ENCODE data around the gene CHTOP.
"Not testable (repeated sequence)": the region's sequence is repeated elsewhere in the genome, so short reads cannot be mapped to it uniquely, and the experiment has no call there.

CHTOP gene

GRCh38 chr1:153663211-153663610 is 29.3 kb downstream of the CHTOP start:
- no peak for DNase-seq

- DNase-seq, result no peak
These were observed 33.6 kb downstream of the CHTOP start for GRCh38 chr1:153667439-153667838.

- DNase-seq, result not testable (repeated sequence)
These were observed 34.8 kb downstream of the CHTOP start for GRCh38 chr1:153668672-153669071.

GRCh38 chr1:153669606-153670005 is 35.7 kb downstream of the CHTOP start:
- DNase-seq, result no peak

GRCh38 chr1:153670257-153670858 is 36.5 kb downstream of the CHTOP start:
- DNase-seq, result peak in 1 of 5 donors; percentile 11

- peak; percentile 93 to 99 (median 96) for DNase-seq
These were observed 37.2 kb downstream of the CHTOP start, which contains the start of gene ILF2 for GRCh38 chr1:153670859-153671627. Gene ILF2 (minus strand): TSS chr1:153670993. CDS start chr1:153670922, 71 bp downstream.

GRCh38 chr1:153671628-153672353 is 37.9 kb downstream of the CHTOP start:
- DNase-seq, result peak in 3 of 5 donors; percentile 23 to 61 (median 46)

GRCh38 chr1:153673511-153673910 is 39.6 kb downstream of the CHTOP start:
- DNase-seq, result no peak

- peak in 2 of 5 donors; percentile 29 to 47 for DNase-seq
These were observed 44.1 kb downstream of the CHTOP start for GRCh38 chr1:153677718-153678518.

GRCh38 chr1:153678519-153679336 is 44.9 kb downstream of the CHTOP start, which contains the start of gene NPR1:
Gene NPR1 (plus strand): TSS chr1:153678688. CDS start chr1:153679109, 421 bp downstream.
- peak in 1 of 5 donors; percentile 23 for DNase-seq

GRCh38 chr1:153679337-153680119 is 45.7 kb downstream of the CHTOP start:
- DNase-seq, result peak in 2 of 5 donors; percentile 10 to 17

- DNase-seq, result no peak
These were observed 46.2 kb downstream of the CHTOP start for GRCh38 chr1:153680120-153680403.

GRCh38 chr1:153682730-153683129 is 48.9 kb downstream of the CHTOP start:
- no peak for DNase-seq

- no peak for DNase-seq
These were observed 50.0 kb downstream of the CHTOP start for GRCh38 chr1:153683854-153684253.

- no peak for DNase-seq
These were observed 51.0 kb downstream of the CHTOP start for GRCh38 chr1:153684892-153685291.

- DNase-seq, result no peak
These were observed 51.9 kb downstream of the CHTOP start for GRCh38 chr1:153685544-153686340.

GRCh38 chr1:153687346-153688125 is 53.7 kb downstream of the CHTOP start:
- no peak for DNase-seq

GRCh38 chr1:153688276-153688675 is 54.4 kb downstream of the CHTOP start:
- DNase-seq, result no peak

- no peak for DNase-seq
These were observed 55.0 kb downstream of the CHTOP start for GRCh38 chr1:153688736-153689328.
